ENCODE data around the gene AP1G2. TPM values are rescaled to one million over a fixed set of nuclear protein-coding genes. Genes with fewer than 3 reads are reported as not detected.
"Not testable (repeated sequence)": the region's sequence is repeated elsewhere in the genome, so short reads cannot be mapped to it uniquely, and the experiment has no call there.

AP1G2 gene
- polyA plus RNA-seq, 1 donor (not counting 4 experiments of a cell fraction or from before 2014, with no cell fraction given): 119 TPM

DNA sequence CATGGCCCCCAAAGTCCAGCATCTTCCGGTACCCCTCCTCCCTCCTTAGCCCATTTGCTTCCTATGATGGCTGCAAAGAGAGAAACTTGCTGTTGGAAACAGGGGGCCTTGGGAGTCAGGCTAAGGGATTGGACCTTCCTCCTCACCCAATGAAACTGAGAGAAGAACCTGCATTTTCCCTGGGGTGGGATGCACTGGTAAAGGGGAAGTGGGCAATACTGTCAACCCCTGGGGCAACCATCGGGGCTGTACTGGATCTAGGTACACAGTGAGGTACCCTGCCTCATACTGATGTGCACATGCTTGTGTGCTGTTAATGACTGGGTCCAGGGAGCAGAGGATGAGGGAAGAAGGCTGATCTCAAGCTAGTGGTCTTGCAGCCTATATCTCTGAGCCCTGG, 22.0 kb upstream of the AP1G2 start:
- dilution Hi-C loops (cut with MboI; ENCODE audit: extremely low pct_ligation_motif_present, low sequenced_read_pairs): no loop called here
- FAIRE-seq (no peak), DNase-seq (ENCODE audit: low read depth, low spot score) (no peak)
- Histone ChIP-seq H3K27me3 (ENCODE audit: control insufficient read depth, extremely low read depth, insufficient read depth, low read length) (no peaks in the 10 kb centered on the region), H3K4me1 (ENCODE audit: control insufficient read depth, extremely low read depth, insufficient read depth, low read length) (no peaks in the 10 kb centered on the region), H3K9ac (ENCODE audit: control insufficient read depth, extremely low read depth, insufficient read depth, low read length) (no peak overlapping the region), H4K20me1 (ENCODE audit: control insufficient read depth, extremely low read depth, insufficient read depth, low read length) (no peaks in the 10 kb centered on the region), H3K79me2 (ENCODE audit: control insufficient read depth, insufficient read depth, low read length) (no peaks in the 10 kb centered on the region), H2AFZ (ENCODE audit: control insufficient read depth, low read length) (no peak overlapping the region), H3K9me1 (ENCODE audit: control insufficient read depth, extremely low read depth, insufficient read depth, low read length) (no peaks in the 10 kb centered on the region), H3K9me3 (ENCODE audit: control insufficient read depth, low read depth, low read length) (no peaks in the 10 kb centered on the region), H3K4me2 (ENCODE audit: control insufficient read depth, extremely low read depth, insufficient read depth, low read depth, low read length) (no peak overlapping the region), H3K27ac (ENCODE audit: control insufficient read depth, insufficient read depth, low read length) (no peak overlapping the region), H3K36me3 (ENCODE audit: control insufficient read depth in 2 of 2, extremely low read depth in 1 of 2, insufficient read depth in 2 of 2, low read length in 2 of 2) (no peaks in the 10 kb centered on the region), H3K4me3 (ENCODE audit: control insufficient read depth in 2 of 3, extremely low read depth in 1 of 3, insufficient read depth in 2 of 3, low read depth in 1 of 3, low read length in 3 of 3) (no peak overlapping the region)
- TF ChIP-seq EZH2 (IDR thresholded peaks at IDR 0.05; ENCODE audit: low read length): no peak
- TF ChIP-seq, protein P1, sequence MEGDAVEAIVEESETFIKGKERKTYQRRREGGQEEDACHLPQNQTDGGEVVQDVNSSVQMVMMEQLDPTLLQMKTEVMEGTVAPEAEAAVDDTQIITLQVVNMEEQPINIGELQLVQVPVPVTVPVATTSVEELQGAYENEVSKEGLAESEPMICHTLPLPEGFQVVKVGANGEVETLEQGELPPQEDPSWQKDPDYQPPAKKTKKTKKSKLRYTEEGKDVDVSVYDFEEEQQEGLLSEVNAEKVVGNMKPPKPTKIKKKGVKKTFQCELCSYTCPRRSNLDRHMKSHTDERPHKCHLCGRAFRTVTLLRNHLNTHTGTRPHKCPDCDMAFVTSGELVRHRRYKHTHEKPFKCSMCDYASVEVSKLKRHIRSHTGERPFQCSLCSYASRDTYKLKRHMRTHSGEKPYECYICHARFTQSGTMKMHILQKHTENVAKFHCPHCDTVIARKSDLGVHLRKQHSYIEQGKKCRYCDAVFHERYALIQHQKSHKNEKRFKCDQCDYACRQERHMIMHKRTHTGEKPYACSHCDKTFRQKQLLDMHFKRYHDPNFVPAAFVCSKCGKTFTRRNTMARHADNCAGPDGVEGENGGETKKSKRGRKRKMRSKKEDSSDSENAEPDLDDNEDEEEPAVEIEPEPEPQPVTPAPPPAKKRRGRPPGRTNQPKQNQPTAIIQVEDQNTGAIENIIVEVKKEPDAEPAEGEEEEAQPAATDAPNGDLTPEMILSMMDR (optimal IDR thresholded peaks at IDR 0.05 in 1 of 3, IDR thresholded peaks at IDR 0.05 in 1 of 3, conservative IDR thresholded peaks at IDR 0.05 in 1 of 3; ENCODE audit: extremely low read depth in 1 of 3, insufficient read depth in 2 of 3, low read length in 3 of 3): no peak

DNA sequence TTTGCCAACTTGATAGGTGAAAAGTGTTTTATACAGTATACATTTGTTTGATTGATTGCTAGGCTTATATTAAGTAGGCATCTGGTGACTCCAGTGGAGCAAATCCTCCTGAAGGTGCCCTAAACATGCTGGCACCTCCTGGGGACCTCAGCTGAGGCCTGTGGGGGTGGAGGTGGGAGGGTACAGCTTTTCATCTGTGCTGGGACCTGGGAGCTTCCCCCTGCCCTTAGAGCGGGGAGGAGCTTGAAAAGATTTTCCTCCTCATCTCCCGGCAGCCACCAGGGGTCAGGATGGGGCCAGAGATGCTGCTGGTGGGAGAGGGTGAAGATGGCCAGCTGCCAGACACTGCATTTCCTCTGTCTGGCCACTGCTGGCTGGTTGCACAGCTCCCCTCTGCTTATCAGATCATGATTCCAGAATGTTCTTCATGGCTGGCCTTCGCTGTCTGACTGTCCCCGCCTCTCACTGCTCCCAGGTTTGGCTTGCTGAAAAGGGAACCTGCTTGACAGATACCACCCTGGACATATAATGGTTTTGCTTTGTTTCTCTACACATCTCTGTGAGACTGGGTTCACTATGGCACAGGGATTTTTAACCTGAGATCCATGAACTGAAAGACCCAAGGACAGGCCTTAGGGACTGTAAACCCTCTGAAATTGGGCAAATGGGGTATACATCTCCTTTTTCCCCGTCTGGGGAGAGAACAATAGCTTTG, 21.4 kb upstream of the AP1G2 start:
- H3K4me3 ChIP-seq (ENCODE audit: control insufficient read depth in 2 of 3, extremely low read depth in 1 of 3, insufficient read depth in 2 of 3, low read depth in 1 of 3, low read length in 3 of 3): no peak overlapping the region
- no peaks in the 10 kb centered on the region for H3K27me3 ChIP-seq (ENCODE audit: control insufficient read depth, extremely low read depth, insufficient read depth, low read length)
- H3K27ac ChIP-seq (ENCODE audit: control insufficient read depth, insufficient read depth, low read length): no peak overlapping the region
- no peaks in the 10 kb centered on the region for H3K36me3 ChIP-seq (ENCODE audit: control insufficient read depth in 2 of 2, extremely low read depth in 1 of 2, insufficient read depth in 2 of 2, low read length in 2 of 2)
- H3K4me1 ChIP-seq (ENCODE audit: control insufficient read depth, extremely low read depth, insufficient read depth, low read length): no peaks in the 10 kb centered on the region
- FAIRE-seq (peak; percentile 26), DNase-seq (ENCODE audit: low read depth, low spot score) (peak; percentile 23)
- H2AFZ ChIP-seq (ENCODE audit: control insufficient read depth, low read length): no peak overlapping the region
- H3K9ac ChIP-seq (ENCODE audit: control insufficient read depth, extremely low read depth, insufficient read depth, low read length): no peak overlapping the region
- TF ChIP-seq, protein P1 (optimal IDR thresholded peaks at IDR 0.05 in 1 of 3, IDR thresholded peaks at IDR 0.05 in 1 of 3, conservative IDR thresholded peaks at IDR 0.05 in 1 of 3; ENCODE audit: extremely low read depth in 1 of 3, insufficient read depth in 2 of 3, low read length in 3 of 3): peak; percentile 82 to 86 (median 84)
- no peak for TF ChIP-seq EZH2 (IDR thresholded peaks at IDR 0.05; ENCODE audit: low read length)
- H4K20me1 ChIP-seq (ENCODE audit: control insufficient read depth, extremely low read depth, insufficient read depth, low read length): no peaks in the 10 kb centered on the region
- no peaks in the 10 kb centered on the region for H3K9me3 ChIP-seq (ENCODE audit: control insufficient read depth, low read depth, low read length)
- dilution Hi-C loops (cut with MboI; ENCODE audit: extremely low pct_ligation_motif_present, low sequenced_read_pairs): no loop called here
- H3K4me2 ChIP-seq (ENCODE audit: control insufficient read depth, extremely low read depth, insufficient read depth, low read depth, low read length): no peak overlapping the region
- H3K79me2 ChIP-seq (ENCODE audit: control insufficient read depth, insufficient read depth, low read length): no peaks in the 10 kb centered on the region
- no peaks in the 10 kb centered on the region for H3K9me1 ChIP-seq (ENCODE audit: control insufficient read depth, extremely low read depth, insufficient read depth, low read length)

DNA sequence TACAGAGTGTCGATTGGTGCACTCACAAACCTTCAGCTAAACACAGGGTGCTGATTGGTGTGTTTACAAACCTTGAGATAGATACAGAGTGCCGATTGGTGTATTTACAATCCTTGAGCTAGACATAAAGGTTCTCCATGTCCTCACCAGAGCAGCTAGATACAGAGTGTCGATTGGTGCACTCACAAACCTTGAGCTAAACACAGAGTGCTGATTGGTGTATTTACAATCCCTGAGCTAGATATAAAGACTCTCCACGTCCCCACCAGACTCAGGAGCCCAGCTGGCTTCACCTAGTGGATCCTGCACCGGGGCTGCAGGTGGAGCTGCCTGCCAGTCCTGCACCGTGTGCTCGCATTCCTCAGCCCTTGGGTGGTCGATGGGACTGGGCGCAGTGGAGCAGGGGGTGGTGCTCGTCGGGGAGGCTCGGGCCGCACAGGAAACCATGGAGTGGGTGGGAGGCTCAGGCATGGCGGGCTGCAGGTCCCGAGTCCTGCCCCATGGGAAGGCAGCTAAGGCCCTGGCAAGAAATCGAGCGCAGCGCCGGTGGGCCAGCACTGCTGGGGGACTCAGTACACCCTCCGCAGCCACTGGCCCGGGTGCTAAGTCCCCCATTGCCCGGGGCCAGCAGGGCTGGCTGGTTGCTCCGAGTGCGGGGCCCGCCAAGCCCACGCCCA, 17.1 kb upstream of the AP1G2 start:
- H3K4me3 ChIP-seq (ENCODE audit: control insufficient read depth in 2 of 3, extremely low read depth in 1 of 3, insufficient read depth in 2 of 3, low read depth in 1 of 3, low read length in 3 of 3); H3K9me3 ChIP-seq (ENCODE audit: control insufficient read depth, low read depth, low read length); DNase-seq (ENCODE audit: low read depth, low spot score); H3K27ac ChIP-seq (ENCODE audit: control insufficient read depth, insufficient read depth, low read length); H3K79me2 ChIP-seq (ENCODE audit: control insufficient read depth, insufficient read depth, low read length); H4K20me1 ChIP-seq (ENCODE audit: control insufficient read depth, extremely low read depth, insufficient read depth, low read length); H3K9ac ChIP-seq (ENCODE audit: control insufficient read depth, extremely low read depth, insufficient read depth, low read length); H2AFZ ChIP-seq (ENCODE audit: control insufficient read depth, low read length); H3K27me3 ChIP-seq (ENCODE audit: control insufficient read depth, extremely low read depth, insufficient read depth, low read length); H3K4me1 ChIP-seq (ENCODE audit: control insufficient read depth, extremely low read depth, insufficient read depth, low read length); H3K4me2 ChIP-seq (ENCODE audit: control insufficient read depth, extremely low read depth, insufficient read depth, low read depth, low read length); dilution Hi-C loops (cut with MboI; ENCODE audit: extremely low pct_ligation_motif_present, low sequenced_read_pairs); H3K36me3 ChIP-seq (ENCODE audit: control insufficient read depth in 2 of 2, extremely low read depth in 1 of 2, insufficient read depth in 2 of 2, low read length in 2 of 2); H3K9me1 ChIP-seq (ENCODE audit: control insufficient read depth, extremely low read depth, insufficient read depth, low read length); FAIRE-seq: not testable (repeated sequence)

Measured in keratinocyte (primary cell).